K562 treated with DMSO at 1 percent for 24 hours (cell line): ENCODE data around the gene ZNF10. TPM values are rescaled to one million over a fixed set of nuclear protein-coding genes. Genes with fewer than 3 reads are reported as not detected.

Experiments
- total RNA-seq: library from RNA; unstranded; fragments of 300-600 nt; gene quantifications from 2 replicates; pipeline ENCODE4 v1.2.3, GENCODE V29; 2022; ENCODE audit warnings: low read depth; ENCODE audit not compliant: insufficient read depth

ZNF10 gene
- total RNA-seq = 2.6 and 6.5 TPM in 2 replicates

GRCh38 chr12:133130038-133130807 lies at the start of gene ZNF10, which contains the start of gene ZNF891:
TSS of gene ZNF10 (plus strand) at chr12:133130627. CDS start at chr12:133144493, 13,866 bp downstream.
TSS of gene ZNF891 (minus strand) at chr12:133130274. CDS start at chr12:133121918, 8,356 bp downstream.

GRCh38 chr12:133181238-133181959 lies 51.0 kb downstream of the ZNF10 start, which contains the start of gene ZNF268:
TSS of gene ZNF268 (plus strand) at chr12:133181495. CDS start at chr12:133181998, 503 bp downstream.

Other genes with a start within 250 kb of the ZNF10 start
- 29.7 and 36.4 TPM in 2 replicates for gene CHFR, start 243.0 kb upstream of the ZNF10 start, total RNA-seq
- 0.37 and 0.50 TPM in 2 replicates for gene ZNF605, start 174.3 kb upstream of the ZNF10 start, total RNA-seq
- 4.5 and 6.0 TPM in 2 replicates for gene ZNF26, start 144.3 kb upstream of the ZNF10 start, total RNA-seq
- 3.7 and 6.0 TPM in 2 replicates for gene ZNF84, start 93.1 kb upstream of the ZNF10 start, total RNA-seq
- 3.0 and 6.0 TPM in 2 replicates for gene ZNF140, start 49.7 kb upstream of the ZNF10 start, total RNA-seq
- gene ZNF891, start 353 bp upstream of the ZNF10 start, total RNA-seq = 0.23 and 0.25 TPM in 2 replicates
- 6.8 and 8.0 TPM in 2 replicates for gene ZNF268, start 50.9 kb downstream of the ZNF10 start, total RNA-seq
- gene ANHX, start 105.2 kb downstream of the ZNF10 start, total RNA-seq = not detected in 2 replicates